Measurements from ENCODE around the gene INPP5E.

INPP5E gene

GRCh38 chr9:136443087-136443486, 3.4 kb upstream of the INPP5E start:
- Histone ChIP-seq H3K36me3 (ENCODE audit: control insufficient read depth, insufficient read depth, low read length) (no peaks in the 10 kb centered on the region), H3K9ac (no peak overlapping the region), H3K9me3 (ENCODE audit: control insufficient read depth, low read length) (no peaks in the 10 kb centered on the region), H3K4me1 (no peaks in the 10 kb centered on the region), H3K27me3 (ENCODE audit: control insufficient read depth, insufficient read depth, low read length) (no peaks in the 10 kb centered on the region), H3K27ac (no peak overlapping the region), H3K4me2 (ENCODE audit: low read length) (no peak overlapping the region), H3K79me2 (no peaks in the 10 kb centered on the region), H2AFZ (no peak overlapping the region), H3K4me3 (ENCODE audit: low read depth, low read length) (no peak overlapping the region)
- TF ChIP-seq CTCF (IDR thresholded peaks at IDR 0.05): no peak

- Histone ChIP-seq H3K27ac (no peak overlapping the region), H2AFZ (no peak overlapping the region), H3K4me2 (ENCODE audit: low read length) (no peak overlapping the region), H3K36me3 (ENCODE audit: control insufficient read depth, insufficient read depth, low read length) (no peaks in the 10 kb centered on the region), H3K27me3 (ENCODE audit: control insufficient read depth, insufficient read depth, low read length) (no peaks in the 10 kb centered on the region), H3K9me3 (ENCODE audit: control insufficient read depth, low read length) (no peaks in the 10 kb centered on the region), H3K79me2 (peaks cover 2% of the 10 kb centered on the region), H3K9ac (no peak overlapping the region), H3K4me1 (no peaks in the 10 kb centered on the region), H3K4me3 (ENCODE audit: low read depth, low read length) (no peak overlapping the region)
- TF ChIP-seq CTCF (IDR thresholded peaks at IDR 0.05): no peak
These were observed 2.6 kb upstream of the INPP5E start for GRCh38 chr9:136442265-136442664.

DNA sequence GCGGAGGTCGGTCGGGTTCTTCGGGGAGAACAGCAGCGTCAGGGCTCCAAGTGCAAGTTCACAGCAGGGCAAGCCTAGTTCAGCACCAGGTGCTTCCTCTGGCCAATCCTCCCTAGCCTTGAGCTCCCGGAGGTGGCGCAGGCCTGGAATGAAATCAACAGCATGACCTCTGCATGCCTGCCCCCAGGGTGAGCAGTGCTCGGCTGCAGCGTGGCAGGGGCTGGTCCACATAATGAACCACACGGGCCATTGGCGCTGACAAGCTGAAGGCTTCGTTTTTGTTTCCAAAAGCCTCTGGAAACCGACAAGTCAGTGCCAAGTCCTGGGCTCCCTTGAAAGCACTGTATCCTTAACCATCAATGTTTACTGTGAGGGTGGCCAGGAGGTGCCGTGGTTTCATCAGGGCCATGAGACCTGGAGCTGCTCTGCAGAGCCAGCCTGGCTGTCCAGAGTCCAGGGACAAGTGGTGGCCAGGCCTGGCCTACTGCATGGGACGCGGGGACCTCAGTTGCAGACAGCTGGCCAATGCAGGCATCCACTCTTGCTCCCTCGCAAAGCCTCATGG, 2.1 kb upstream of the INPP5E start:
- H3K4me1 ChIP-seq: no peaks in the 10 kb centered on the region
- no peaks in the 10 kb centered on the region for H3K9me3 ChIP-seq (ENCODE audit: control insufficient read depth, low read length)
- H2AFZ ChIP-seq: no peak overlapping the region
- H3K36me3 ChIP-seq (ENCODE audit: control insufficient read depth, insufficient read depth, low read length): no peaks in the 10 kb centered on the region
- H3K27ac ChIP-seq: no peak overlapping the region
- TF ChIP-seq CTCF (IDR thresholded peaks at IDR 0.05): no peak
- peaks cover 2% of the 10 kb centered on the region for H3K79me2 ChIP-seq
- H3K4me2 ChIP-seq (ENCODE audit: low read length): no peak overlapping the region
- no peak overlapping the region for H3K9ac ChIP-seq
- no peak overlapping the region for H3K4me3 ChIP-seq (ENCODE audit: low read depth, low read length)
- H3K27me3 ChIP-seq (ENCODE audit: control insufficient read depth, insufficient read depth, low read length): no peaks in the 10 kb centered on the region

GRCh38 chr9:136441191-136441680, 1.6 kb upstream of the INPP5E start:
- no peak overlapping the region for H3K27ac ChIP-seq
- no peak overlapping the region for H3K9ac ChIP-seq
- H3K36me3 ChIP-seq (ENCODE audit: control insufficient read depth, insufficient read depth, low read length): no peaks in the 10 kb centered on the region

More at GRCh38 chr9:136441191-136441680, 1.6 kb upstream of the INPP5E start:
- Histone ChIP-seq H3K9me3 (ENCODE audit: control insufficient read depth, low read length) (no peaks in the 10 kb centered on the region), H2AFZ (no peak overlapping the region), H3K4me2 (ENCODE audit: low read length) (no peak overlapping the region), H3K79me2 (peaks cover 2% of the 10 kb centered on the region), H3K27me3 (ENCODE audit: control insufficient read depth, insufficient read depth, low read length) (no peaks in the 10 kb centered on the region), H3K4me3 (ENCODE audit: low read depth, low read length) (no peak overlapping the region), H3K4me1 (no peaks in the 10 kb centered on the region)
- no peak for TF ChIP-seq CTCF (IDR thresholded peaks at IDR 0.05)
